H9 (cell line): ENCODE results near the gene DDX27. TPM values are rescaled to one million over a fixed set of nuclear protein-coding genes. Genes with fewer than 3 reads are reported as not detected.
A peak's percentile ranks its signal among the peaks of the same experiment; 100 is the strongest.

Experiments
- DNase-seq: peaks from one replicate; pipeline ENCODE4 v3.0.0-alpha.2; 2017
- H2AFZ ChIP-seq: one replicate; pipeline ENCODE4 v1.6.1; 2013; ENCODE audit warnings: mild to moderate bottlenecking, low read length, control low read depth, moderate library complexity
- H2AK5ac ChIP-seq: 2 replicates; pipeline ENCODE4 v1.6.1; 2013; ENCODE audit warnings: low read length, control low read depth, mixed read lengths; ENCODE audit not compliant: insufficient read length
- H2BK120ac ChIP-seq: one replicate; pipeline ENCODE4 v1.6.1; 2013; ENCODE audit warnings: low read depth, mild to moderate bottlenecking, low read length, control low read depth, inconsistent platforms; ENCODE audit not compliant: poor library complexity, severe bottlenecking
- H2BK12ac ChIP-seq: 2 replicates; pipeline ENCODE4 v1.6.1; 2013; ENCODE audit warnings: low read length, control low read depth, mixed read lengths, low read depth; ENCODE audit not compliant: insufficient read length
- H2BK15ac ChIP-seq: 2 replicates; pipeline ENCODE4 v1.6.1; 2013; ENCODE audit warnings: low read depth, low read length, control low read depth
- H2BK20ac ChIP-seq: one replicate; pipeline ENCODE4 v1.6.1; 2013; ENCODE audit warnings: low read depth, mild to moderate bottlenecking, low read length, control low read depth, inconsistent platforms; ENCODE audit not compliant: poor library complexity, severe bottlenecking
- H2BK5ac ChIP-seq: 2 replicates; pipeline ENCODE4 v1.6.1; 2013; ENCODE audit warnings: low read length, control low read depth, mixed read lengths; ENCODE audit not compliant: insufficient read length
- H3K14ac ChIP-seq: 2 replicates; pipeline ENCODE4 v1.6.1; 2013; ENCODE audit warnings: low read length, control low read depth; ENCODE audit not compliant: insufficient read depth
- H3K18ac ChIP-seq: 2 replicates; pipeline ENCODE4 v1.6.1; 2013; ENCODE audit warnings: low read depth, mild to moderate bottlenecking, mixed read lengths, low read length, control low read depth; ENCODE audit not compliant: insufficient read length
- H3K23ac ChIP-seq: 2 replicates; pipeline ENCODE4 v1.6.1; 2013; ENCODE audit warnings: low read length, control low read depth, mixed read lengths, low read depth; ENCODE audit not compliant: insufficient read length
- H3K23me2 ChIP-seq: 2 replicates; pipeline ENCODE4 v1.6.1; 2013; ENCODE audit warnings: low read depth, mild to moderate bottlenecking, mixed read lengths, low read length, control low read depth; ENCODE audit not compliant: insufficient read length, poor library complexity, severe bottlenecking
- H3K27ac ChIP-seq: 2 replicates; pipeline ENCODE4 v1.5.1; 2013; ENCODE audit warnings: low read length, control low read depth, mixed read lengths, low read depth; ENCODE audit not compliant: insufficient read length
- H3K27me3 ChIP-seq: 2 replicates; pipeline ENCODE4 v1.6.1; 2013; ENCODE audit warnings: low read length, control low read depth, inconsistent platforms; ENCODE audit not compliant: insufficient read depth
- H3K4ac ChIP-seq: 2 replicates; pipeline ENCODE4 v1.6.1; 2013; ENCODE audit warnings: low read depth, mild to moderate bottlenecking, control low read depth, inconsistent platforms, low read length, moderate library complexity
- H3K4me1 ChIP-seq: 2 replicates; pipeline ENCODE4 v1.6.1; 2013; ENCODE audit warnings: low read length, control low read depth, inconsistent platforms; ENCODE audit not compliant: insufficient read depth
- H3K4me2 ChIP-seq: 2 replicates; pipeline ENCODE4 v1.6.1; 2013; ENCODE audit warnings: low read length, control low read depth, mixed read lengths; ENCODE audit not compliant: insufficient read length, insufficient read depth
- H3K56ac ChIP-seq: 2 replicates; pipeline ENCODE4 v1.6.1; 2013; ENCODE audit warnings: low read depth, mild to moderate bottlenecking, mixed read lengths, low read length, control low read depth; ENCODE audit not compliant: insufficient read length
- H3K79me1 ChIP-seq: 2 replicates; pipeline ENCODE4 v1.6.1; 2013; ENCODE audit warnings: low read depth, mild to moderate bottlenecking, moderate library complexity, low read length, control low read depth, inconsistent platforms; ENCODE audit not compliant: insufficient read depth, poor library complexity, severe bottlenecking
- H3K79me2 ChIP-seq: 2 replicates; pipeline ENCODE4 v1.6.1; 2013; ENCODE audit warnings: low read length, control low read depth, inconsistent platforms; ENCODE audit not compliant: insufficient read depth
- H3K9ac ChIP-seq: 2 replicates; pipeline ENCODE4 v1.6.1; 2013; ENCODE audit warnings: low read length, control low read depth, mixed read lengths; ENCODE audit not compliant: insufficient read length; ENCODE audit errors: extremely low read depth
- H3K9me3 ChIP-seq: one replicate; pipeline ENCODE4 v1.6.1; 2013; ENCODE audit warnings: low read depth, low read length, inconsistent platforms; ENCODE audit not compliant: control insufficient read depth
- H3T11ph ChIP-seq: one replicate; pipeline ENCODE4 v1.6.1; 2013; ENCODE audit warnings: mild to moderate bottlenecking, low read length, control low read depth, inconsistent platforms
- H4K20me1 ChIP-seq: one replicate; pipeline ENCODE4 v1.6.1; 2013; ENCODE audit not compliant: control insufficient read depth, insufficient read length, insufficient read depth
- H4K5ac ChIP-seq: 2 replicates; pipeline ENCODE4 v1.6.1; 2013; ENCODE audit warnings: low read depth, mild to moderate bottlenecking, mixed read lengths, low read length, control low read depth; ENCODE audit not compliant: insufficient read length
- H4K8ac ChIP-seq: replicated peaks from 2 replicates; pipeline ENCODE4 v1.6.1; 2013; ENCODE audit warnings: low read length, control low read depth, mixed read lengths, low read depth; ENCODE audit not compliant: insufficient read length
- H4K91ac ChIP-seq: 2 replicates; pipeline ENCODE4 v1.6.1; 2013; ENCODE audit warnings: low read depth, mild to moderate bottlenecking, moderate library complexity, mixed read lengths, low read length, control low read depth; ENCODE audit not compliant: insufficient read length
- H3K27ac Mint-ChIP-seq, 3 experiments: 2 replicates in 2 of 3; 3 replicates in 1 of 3; pipeline ENCODE4 v1.8.0; 2020 to 2021; ENCODE audit warnings: mixed read lengths in 3 of 3, mild to moderate bottlenecking in 1 of 3, moderate library complexity in 1 of 3
- H3K27me3 Mint-ChIP-seq: 2 replicates; pipeline ENCODE4 v1.8.0; 2021; ENCODE audit warnings: low read depth, mild to moderate bottlenecking, moderate library complexity, mixed read lengths
- H3K36me3 Mint-ChIP-seq, 3 experiments: 2 replicates in 2 of 3; 3 replicates in 1 of 3; pipeline ENCODE4 v1.8.0; 2020 to 2021; ENCODE audit warnings: low read depth in 3 of 3, mixed read lengths in 3 of 3; ENCODE audit not compliant: insufficient read depth in 1 of 3
- H3K4me1 Mint-ChIP-seq, 2 experiments: 2 replicates each; pipeline ENCODE4 v1.8.0; 2020; ENCODE audit warnings: mixed read lengths in 2 of 2
- H3K4me3 Mint-ChIP-seq, 2 experiments: 2 replicates in 1 of 2; 3 replicates in 1 of 2; pipeline ENCODE4 v1.8.0; 2020 to 2021; ENCODE audit warnings: mild to moderate bottlenecking in 2 of 2, mixed read lengths in 2 of 2, moderate library complexity in 1 of 2
- H3K9me3 Mint-ChIP-seq, 2 experiments: 2 replicates in 1 of 2; 3 replicates in 1 of 2; pipeline ENCODE4 v1.8.0; 2020; ENCODE audit warnings: mild to moderate bottlenecking in 2 of 2, mixed read lengths in 2 of 2, moderate library complexity in 1 of 2
- WGBS: extraction: QIAGEN DNeasy Blood & Tissue Kit; methylation state at CpG from one replicate; pipeline ENCODE4 v1.1.7; 2013; ENCODE audit warnings: missing lambda C conversion rate, low lambda C conversion rate, mixed read lengths; ENCODE audit not compliant: insufficient read length; ENCODE audit errors: extremely low coverage; 5-methylcytosine and 5-hydroxymethylcytosine counted together
- total RNA-seq: library from RNA; stranded (reverse); gene quantifications from 2 replicates; pipeline ENCODE4 v1.2.1, GENCODE V29; 2021
- TF ChIP-seq, protein P1 (sequence below): fragments of 200-600 bp; sonication (generic); conservative IDR thresholded peaks from 3 replicates; pipeline ENCODE4 v1.8.0; 2021; ENCODE audit warnings: antibody characterized with exemption, mild to moderate bottlenecking

Gene DDX27
- total RNA-seq, 1 experiment from 2014 or later = 46.9 TPM

GRCh38 chr20:49267327-49267726 lies 48.1 kb downstream of the DDX27 start:
- Histone ChIP-seq H3K4ac (no peak overlapping the region), H3K23me2 (no peaks in the 10 kb centered on the region), H3K4me1 (no peaks in the 10 kb centered on the region), H2BK5ac (no peak overlapping the region), H3T11ph (no peak overlapping the region), H3K27ac (no peak overlapping the region), H3K56ac (no peak overlapping the region), H4K91ac (no peak overlapping the region), H2BK120ac (no peak overlapping the region), H3K9ac (no peak overlapping the region), H3K14ac (no peak overlapping the region), H2AK5ac (no peak overlapping the region), H2BK12ac (no peak overlapping the region), H2AFZ (no peak overlapping the region), H2BK15ac (no peak overlapping the region), H2BK20ac (no peak overlapping the region), H3K79me2 (peaks cover 8% of the 10 kb centered on the region; the same call in 1 of the 2 replicates), H3K9me3 (no peaks in the 10 kb centered on the region), H4K5ac (no peak overlapping the region), H3K27me3 (no peaks in the 10 kb centered on the region), H3K4me2 (no peak overlapping the region), H3K79me1 (peaks cover 6% of the 10 kb centered on the region), H4K8ac (no peak overlapping the region), H3K18ac (no peak overlapping the region), H4K20me1 (no peaks in the 10 kb centered on the region), H3K23ac (no peak overlapping the region)
- peaks cover 57 to 79% (median 77%) of the 10 kb centered on the region in 3 experiments for H3K36me3 Mint-ChIP-seq
- DNase-seq = no peak
- H3K4me1 Mint-ChIP-seq = peaks cover 0 to 3% of the 10 kb centered on the region in 2 experiments; a peak in 1 of 4 replicates
- TF ChIP-seq, protein P1, sequence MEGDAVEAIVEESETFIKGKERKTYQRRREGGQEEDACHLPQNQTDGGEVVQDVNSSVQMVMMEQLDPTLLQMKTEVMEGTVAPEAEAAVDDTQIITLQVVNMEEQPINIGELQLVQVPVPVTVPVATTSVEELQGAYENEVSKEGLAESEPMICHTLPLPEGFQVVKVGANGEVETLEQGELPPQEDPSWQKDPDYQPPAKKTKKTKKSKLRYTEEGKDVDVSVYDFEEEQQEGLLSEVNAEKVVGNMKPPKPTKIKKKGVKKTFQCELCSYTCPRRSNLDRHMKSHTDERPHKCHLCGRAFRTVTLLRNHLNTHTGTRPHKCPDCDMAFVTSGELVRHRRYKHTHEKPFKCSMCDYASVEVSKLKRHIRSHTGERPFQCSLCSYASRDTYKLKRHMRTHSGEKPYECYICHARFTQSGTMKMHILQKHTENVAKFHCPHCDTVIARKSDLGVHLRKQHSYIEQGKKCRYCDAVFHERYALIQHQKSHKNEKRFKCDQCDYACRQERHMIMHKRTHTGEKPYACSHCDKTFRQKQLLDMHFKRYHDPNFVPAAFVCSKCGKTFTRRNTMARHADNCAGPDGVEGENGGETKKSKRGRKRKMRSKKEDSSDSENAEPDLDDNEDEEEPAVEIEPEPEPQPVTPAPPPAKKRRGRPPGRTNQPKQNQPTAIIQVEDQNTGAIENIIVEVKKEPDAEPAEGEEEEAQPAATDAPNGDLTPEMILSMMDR = no peak
- WGBS = no CpG with 5 or more reads among the region's 4 CpGs
- no peaks in the 10 kb centered on the region for H3K27me3 Mint-ChIP-seq
- peaks cover 0 to 3% of the 10 kb centered on the region in 2 experiments; a peak in 1 of 5 replicates for H3K9me3 Mint-ChIP-seq
- H3K27ac Mint-ChIP-seq = 0 out of 7 replicates have a peak overlapping the region, but pooled peaks of 1 of the 3 experiments have one; percentile 61
- no peak overlapping the region for H3K4me3 Mint-ChIP-seq
